GDM1 (cell line): Measurements from ENCODE around the gene SLC46A2.

Experiments
- DNase-seq: peaks from one replicate; lab custom pipeline; 2025; lab: John Stamatoyannopoulos, UW

Gene SLC46A2

GRCh38 chr9:112885324-112885723 is 5.4 kb downstream of the SLC46A2 start:
- DNase-seq, result no peak

GRCh38 chr9:112884721-112885120 is 6.0 kb downstream of the SLC46A2 start:
- no peak for DNase-seq

GRCh38 chr9:112884101-112884500 is 6.6 kb downstream of the SLC46A2 start:
- no peak for DNase-seq

- DNase-seq, result no peak
Observed at GRCh38 chr9:112881331-112881730, 9.3 kb downstream of the SLC46A2 start.

- no peak for DNase-seq
Observed at GRCh38 chr9:112880650-112881049, 10.0 kb downstream of the SLC46A2 start.

- no peak for DNase-seq
Observed at GRCh38 chr9:112878752-112879151, 11.9 kb downstream of the SLC46A2 start.

GRCh38 chr9:112873773-112874405 is 16.8 kb downstream of the SLC46A2 start:
- no peak for DNase-seq

GRCh38 chr9:112872019-112872418 is 18.7 kb downstream of the SLC46A2 start:
- no peak for DNase-seq

GRCh38 chr9:112870556-112870955 is 20.1 kb downstream of the SLC46A2 start:
- DNase-seq, result no peak

- no peak for DNase-seq
Observed at GRCh38 chr9:112869917-112870316, 20.8 kb downstream of the SLC46A2 start.

- no peak for DNase-seq
Observed at GRCh38 chr9:112869041-112869529, 21.6 kb downstream of the SLC46A2 start.

- no peak for DNase-seq
Observed at GRCh38 chr9:112868461-112868860, 22.2 kb downstream of the SLC46A2 start.

GRCh38 chr9:112867275-112867991 is 23.2 kb downstream of the SLC46A2 start:
- DNase-seq, result no peak

GRCh38 chr9:112866662-112867274 is 23.9 kb downstream of the SLC46A2 start:
- no peak for DNase-seq

GRCh38 chr9:112864982-112865381 is 25.7 kb downstream of the SLC46A2 start:
- no peak for DNase-seq

- no peak for DNase-seq
Observed at GRCh38 chr9:112864403-112864802, 26.3 kb downstream of the SLC46A2 start.

- DNase-seq, result no peak
Observed at GRCh38 chr9:112863746-112864145, 26.9 kb downstream of the SLC46A2 start.

- peak; percentile 24 for DNase-seq
Observed at GRCh38 chr9:112863214-112863613, 27.5 kb downstream of the SLC46A2 start.

GRCh38 chr9:112861638-112862555 is 28.8 kb downstream of the SLC46A2 start:
- DNase-seq, result no peak

- no peak for DNase-seq
Observed at GRCh38 chr9:112861155-112861554, 29.5 kb downstream of the SLC46A2 start.

GRCh38 chr9:112860451-112860850 is 30.2 kb downstream of the SLC46A2 start:
- DNase-seq, result no peak

GRCh38 chr9:112858625-112859147 is 32.0 kb downstream of the SLC46A2 start:
- peak; percentile 79 for DNase-seq
